BE2C (cell line): ENCODE data around the gene EVI2B.
"Not testable (repeated sequence)": the region's sequence is repeated elsewhere in the genome, so short reads cannot be mapped to it uniquely, and the experiment has no call there.

Source experiments
- DNase-seq: peaks from one replicate; pipeline ENCODE4 v3.0.0-alpha.2; 2020
- H3K27me3 ChIP-seq: fragments of 250-450 bp; sonication (Bioruptor Pico); 2 replicates; pipeline ENCODE4 v1.5.1; 2020; ENCODE audit warnings: mild to moderate bottlenecking
- H3K36me3 ChIP-seq: fragments of 250-450 bp; sonication (Bioruptor Pico); 2 replicates; pipeline ENCODE4 v1.5.1; 2020; ENCODE audit warnings: mild to moderate bottlenecking
- H3K4me1 ChIP-seq: fragments of 250-450 bp; sonication (Bioruptor Pico); 2 replicates; pipeline ENCODE4 v1.5.1; 2020
- H3K4me3 ChIP-seq: 2 replicates; pipeline ENCODE4 v1.5.1; 2011; ENCODE audit warnings: low read depth, low read length
- H3K9me3 ChIP-seq: fragments of 250-450 bp; sonication (Bioruptor Pico); 2 replicates; pipeline ENCODE4 v1.5.1; 2020
- TF ChIP-seq, protein P1 (sequence below): IDR thresholded peaks from 2 replicates; pipeline ENCODE4 v1.5.1; 2012; ENCODE audit warnings: mild to moderate bottlenecking, low read depth, low read length

The EVI2B gene

DNA sequence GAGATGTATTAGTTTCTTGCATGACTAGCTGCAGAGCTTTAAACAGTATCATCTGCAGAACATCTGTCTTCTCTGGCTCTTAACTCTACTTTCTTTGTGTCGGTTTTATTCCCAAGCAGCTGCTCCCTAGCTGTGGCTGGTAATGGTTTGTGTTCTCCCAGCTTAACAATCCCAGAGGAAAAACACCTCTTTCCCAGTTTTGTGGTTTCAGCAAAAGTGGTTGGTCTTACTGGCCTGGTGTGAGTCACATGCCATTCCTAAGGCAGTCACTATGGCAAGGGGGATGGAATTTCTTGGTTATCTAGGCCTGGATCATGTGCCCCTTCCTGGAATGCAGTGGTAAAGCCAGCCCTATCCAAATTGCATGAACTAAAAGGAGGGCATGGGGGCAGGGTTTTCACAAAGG lies 44.3 kb downstream of the EVI2B start:
- Histone ChIP-seq H3K9me3 (no peaks in the 10 kb centered on the region), H3K36me3 (no peaks in the 10 kb centered on the region), H3K4me1 (no peaks in the 10 kb centered on the region), H3K4me3 (no peak overlapping the region), H3K27me3 (no peaks in the 10 kb centered on the region)
- DNase-seq = no peak
- TF ChIP-seq, protein P1, sequence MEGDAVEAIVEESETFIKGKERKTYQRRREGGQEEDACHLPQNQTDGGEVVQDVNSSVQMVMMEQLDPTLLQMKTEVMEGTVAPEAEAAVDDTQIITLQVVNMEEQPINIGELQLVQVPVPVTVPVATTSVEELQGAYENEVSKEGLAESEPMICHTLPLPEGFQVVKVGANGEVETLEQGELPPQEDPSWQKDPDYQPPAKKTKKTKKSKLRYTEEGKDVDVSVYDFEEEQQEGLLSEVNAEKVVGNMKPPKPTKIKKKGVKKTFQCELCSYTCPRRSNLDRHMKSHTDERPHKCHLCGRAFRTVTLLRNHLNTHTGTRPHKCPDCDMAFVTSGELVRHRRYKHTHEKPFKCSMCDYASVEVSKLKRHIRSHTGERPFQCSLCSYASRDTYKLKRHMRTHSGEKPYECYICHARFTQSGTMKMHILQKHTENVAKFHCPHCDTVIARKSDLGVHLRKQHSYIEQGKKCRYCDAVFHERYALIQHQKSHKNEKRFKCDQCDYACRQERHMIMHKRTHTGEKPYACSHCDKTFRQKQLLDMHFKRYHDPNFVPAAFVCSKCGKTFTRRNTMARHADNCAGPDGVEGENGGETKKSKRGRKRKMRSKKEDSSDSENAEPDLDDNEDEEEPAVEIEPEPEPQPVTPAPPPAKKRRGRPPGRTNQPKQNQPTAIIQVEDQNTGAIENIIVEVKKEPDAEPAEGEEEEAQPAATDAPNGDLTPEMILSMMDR = no peak

DNA sequence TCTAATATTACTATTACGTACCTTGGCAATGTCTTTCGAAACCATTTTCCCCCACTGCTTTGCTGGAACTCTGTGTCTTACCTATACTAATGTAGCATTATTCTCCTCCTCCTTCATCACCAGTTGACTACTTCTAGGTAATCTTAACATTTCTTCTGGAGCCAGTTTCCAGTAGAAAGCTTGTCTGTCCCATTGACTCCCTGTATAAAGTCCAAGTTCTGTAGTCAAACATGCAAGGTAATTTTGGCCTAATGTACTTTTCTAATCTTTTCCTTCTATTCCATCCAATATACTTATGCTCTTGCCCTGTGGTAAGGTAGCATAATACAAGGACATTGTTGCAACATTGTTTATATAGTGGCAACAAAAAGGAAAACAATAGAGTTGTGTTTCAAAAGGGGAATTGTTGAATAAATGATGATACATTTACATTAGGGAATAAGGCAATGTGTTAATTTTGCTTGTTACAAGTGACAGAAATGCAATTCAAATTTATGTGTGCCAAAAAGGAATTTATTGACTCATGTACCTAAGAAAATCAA lies 44.7 kb downstream of the EVI2B start:
- Histone ChIP-seq H3K27me3 (no peaks in the 10 kb centered on the region), H3K9me3 (no peaks in the 10 kb centered on the region), H3K36me3 (no peaks in the 10 kb centered on the region), H3K4me3 (no peak overlapping the region), H3K4me1 (no peaks in the 10 kb centered on the region)
- TF ChIP-seq, protein P1 = no peak
- DNase-seq = no peak

GRCh38 chr17:31266042-31266441 lies 47.8 kb downstream of the EVI2B start:
- Histone ChIP-seq H3K9me3 (no peaks in the 10 kb centered on the region), H3K4me3 (no peak overlapping the region), H3K27me3 (no peaks in the 10 kb centered on the region), H3K36me3 (no peaks in the 10 kb centered on the region), H3K4me1 (no peaks in the 10 kb centered on the region)
- TF ChIP-seq, protein P1 = no peak
- DNase-seq = no peak

DNA sequence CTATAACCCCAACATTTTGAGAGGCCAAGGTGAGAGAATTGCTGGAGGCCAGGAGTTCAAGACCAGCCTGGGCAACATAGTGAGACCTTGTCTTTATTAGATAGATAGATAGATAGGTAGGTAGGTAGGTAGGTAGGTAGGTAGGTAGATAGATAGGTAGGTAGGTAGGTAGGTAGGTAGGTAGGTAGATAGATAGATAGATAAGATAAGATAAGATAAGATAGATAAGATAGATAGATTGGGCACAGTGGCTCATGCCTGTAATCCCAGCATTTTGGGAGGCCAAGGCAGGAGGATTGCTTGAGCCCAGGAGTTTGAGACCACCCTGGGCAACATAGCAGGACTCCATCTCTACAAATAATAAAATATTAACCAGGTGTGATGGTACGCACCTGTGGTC lies 50.9 kb downstream of the EVI2B start:
- not testable (repeated sequence) for H3K36me3 ChIP-seq, DNase-seq, H3K4me3 ChIP-seq

GRCh38 chr17:31261601-31262000 lies 52.3 kb downstream of the EVI2B start:
- H3K9me3 ChIP-seq = no peaks in the 10 kb centered on the region
- H3K36me3 ChIP-seq = no peaks in the 10 kb centered on the region; the same call in 1 of the 2 replicates
- H3K4me1 ChIP-seq = no peaks in the 10 kb centered on the region
- TF ChIP-seq, protein P1 = no peak
- H3K4me3 ChIP-seq = no peak overlapping the region
- no peak for DNase-seq
- H3K27me3 ChIP-seq = no peaks in the 10 kb centered on the region

More for the DNA sequence above, 50.9 kb downstream of the EVI2B start:
- H3K4me1 ChIP-seq, H3K27me3 ChIP-seq, H3K9me3 ChIP-seq: not testable (repeated sequence)

DNA sequence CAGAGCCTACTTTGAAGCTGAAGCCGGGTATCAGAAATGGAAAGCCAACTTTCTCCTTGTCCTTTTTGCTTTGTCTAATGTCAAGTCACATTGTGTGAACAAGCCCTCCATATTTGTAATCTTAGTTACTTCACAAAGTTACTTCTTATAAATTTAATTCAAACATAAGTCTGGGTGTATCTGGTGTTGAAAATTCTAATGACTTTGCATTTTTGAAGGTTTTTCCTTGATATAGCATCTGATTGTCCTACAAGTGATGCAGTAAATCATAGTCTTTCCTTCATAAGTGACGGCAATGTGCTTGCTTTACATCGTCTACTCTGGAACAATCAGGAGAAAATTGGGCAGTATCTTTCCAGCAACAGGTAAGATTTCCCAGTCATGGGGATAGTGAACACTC lies 53.7 kb downstream of the EVI2B start:
- Histone ChIP-seq H3K9me3 (no peaks in the 10 kb centered on the region), H3K4me1 (no peaks in the 10 kb centered on the region), H3K27me3 (no peaks in the 10 kb centered on the region), H3K36me3 (no peaks in the 10 kb centered on the region; the same call in 1 of the 2 replicates), H3K4me3 (no peak overlapping the region)
- TF ChIP-seq, protein P1 = no peak
- DNase-seq = no peak

DNA sequence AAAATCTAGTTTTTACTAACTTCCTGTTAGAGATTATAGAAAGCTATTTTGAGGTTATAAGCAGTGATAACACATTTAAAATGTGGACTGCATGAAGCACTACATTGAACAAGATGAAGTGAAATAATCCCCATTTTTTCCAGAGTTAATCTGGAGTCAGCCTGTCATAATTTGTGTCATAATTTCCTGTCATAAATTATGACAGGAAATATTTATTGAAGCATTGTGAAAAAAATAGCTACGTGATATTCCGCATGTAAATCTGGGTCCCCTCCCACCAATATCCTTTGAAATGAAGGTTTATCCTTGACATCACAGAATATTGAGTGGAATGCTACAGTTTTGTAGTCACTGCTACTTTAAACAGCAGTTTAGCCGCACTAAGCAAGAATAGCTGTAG lies 56.9 kb downstream of the EVI2B start:
- Histone ChIP-seq H3K36me3 (no peaks in the 10 kb centered on the region; the same call in 1 of the 2 replicates), H3K27me3 (no peaks in the 10 kb centered on the region), H3K4me1 (no peaks in the 10 kb centered on the region), H3K9me3 (no peaks in the 10 kb centered on the region), H3K4me3 (no peak overlapping the region)
- TF ChIP-seq, protein P1 = no peak
- DNase-seq = no peak
